ENCODE data around the gene KDR. TPM values are rescaled to one million over a fixed set of nuclear protein-coding genes. Genes with fewer than 3 reads are reported as not detected.

KDR gene
- total and polyA plus RNA-seq, 2 donors (not counting 1 experiment from before 2014, with no cell fraction given) = not detected

GRCh38 chr4:55098456-55099204 is 26.8 kb downstream of the KDR start:
- H3K79me2 ChIP-seq (ENCODE audit: control insufficient read depth, insufficient read depth, low read length) = no peaks in the 10 kb centered on the region

More at GRCh38 chr4:55098456-55099204, 26.8 kb downstream of the KDR start:
- no peaks in the 10 kb centered on the region for H3K9me3 ChIP-seq (ENCODE audit: control extremely low read depth in 1 of 3, control insufficient read depth in 2 of 3, insufficient read depth in 1 of 3, low read length in 2 of 3)
- H2AFZ ChIP-seq (ENCODE audit: insufficient read depth, low read depth, low read length, poor library complexity, severe bottlenecking) = no peak overlapping the region
- Mint-ChIP-seq H3K4me1 (no peaks in the 10 kb centered on the region), H3K4me3 (no peak overlapping the region), H3K27me3 (no peaks in the 10 kb centered on the region), H3K9me3 (ENCODE audit: insufficient read depth) (no peaks in the 10 kb centered on the region), H3K27ac (no peak overlapping the region)
- intact Hi-C loops (cut with micrococcal nuclease) = no loop called here
- H3K4me2 ChIP-seq (replicated peaks; ENCODE audit: low read depth, low read length, poor library complexity, severe bottlenecking) = no peak overlapping the region
- 96% methylated on average over 7 of the region's 10 CpGs for WGBS (ENCODE audit: insufficient coverage)
- no peaks in the 10 kb centered on the region for H3K36me3 ChIP-seq (replicated peaks in 1 of 2; ENCODE audit: control extremely low read depth in 1 of 2, control insufficient read depth in 1 of 2, extremely low read depth in 1 of 2, insufficient read depth in 2 of 2, low read length in 1 of 2)
- H3K4me1 ChIP-seq (ENCODE audit: control insufficient read depth in 2 of 2, insufficient read depth in 2 of 2, low read length in 2 of 2) = no peaks in the 10 kb centered on the region
- ChIA-PET CTCF (no interaction called here), POLR2A (no interaction called here)
- no peak overlapping the region for H3K9ac ChIP-seq (ENCODE audit: low read length)
- no peaks in the 10 kb centered on the region for H3K27me3 ChIP-seq (replicated peaks in 1 of 4; ENCODE audit: control extremely low read depth in 1 of 4, control insufficient read depth in 3 of 4, insufficient read depth in 4 of 4, low read length in 3 of 4)
- H3K4me3 ChIP-seq (ENCODE audit: control extremely low read depth in 1 of 5, extremely low read depth in 1 of 5, insufficient read depth in 1 of 5, low read depth in 2 of 5, low read length in 4 of 5) = no peak overlapping the region
- DNase-seq (no peak), ATAC-seq (ENCODE audit: low read depth) (no peak)
- no peak overlapping the region for H3K27ac ChIP-seq (ENCODE audit: low read length in 2 of 2)
- no peaks in the 10 kb centered on the region for H4K20me1 ChIP-seq (ENCODE audit: control insufficient read depth, insufficient read depth, low read length, poor library complexity, severe bottlenecking)
- TF ChIP-seq EZH2 (IDR thresholded peaks at IDR 0.05; ENCODE audit: borderline replicate concordance, insufficient read depth, low read depth, low read length, poor library complexity, severe bottlenecking) (no peak), CTCF (IDR thresholded peaks at IDR 0.05) (no peak)

Data from B cell (primary cell).